Skeletal muscle tissue (tissue), 4 donors: ENCODE measurements around the gene TIAM2. TPM values are rescaled to one million over a fixed set of nuclear protein-coding genes. Genes with fewer than 3 reads are reported as not detected.
A peak's percentile ranks its signal among the peaks of the same experiment; 100 is the strongest.

Experiments
- H3K27ac ChIP-seq: one replicate; pipeline ENCODE4 v1.7.0; 2013; ENCODE audit warnings: mild to moderate bottlenecking, low read depth, low read length, inconsistent platforms
- H3K27me3 ChIP-seq, 3 donors: one replicate each; pipeline ENCODE4 v1.7.0; 2013; ENCODE audit warnings: low read length in 3 of 3; ENCODE audit not compliant: control insufficient read depth in 3 of 3, insufficient read depth in 3 of 3
- H3K36me3 ChIP-seq, 3 donors: one replicate each; pipeline ENCODE4 v1.7.0; 2013; ENCODE audit warnings: low read length in 3 of 3; ENCODE audit not compliant: control insufficient read depth in 3 of 3, insufficient read depth in 3 of 3
- H3K4me1 ChIP-seq, 3 donors: one replicate each; pipeline ENCODE4 v1.7.0; 2013; ENCODE audit warnings: low read length in 3 of 3, mild to moderate bottlenecking in 3 of 3; ENCODE audit not compliant: control insufficient read depth in 3 of 3, insufficient read depth in 3 of 3
- H3K4me3 ChIP-seq, 3 donors: one replicate each; pipeline ENCODE4 v1.7.0; 2013; ENCODE audit warnings: low read length in 3 of 3
- H3K9ac ChIP-seq, 3 donors: one replicate each; pipeline ENCODE4 v1.7.0; 2013; ENCODE audit warnings: low read length in 3 of 3, mild to moderate bottlenecking in 3 of 3, moderate library complexity in 2 of 3, low read depth in 1 of 3
- H3K9me3 ChIP-seq, 3 donors: one replicate each; pipeline ENCODE4 v1.7.0; 2013; ENCODE audit warnings: low read length in 3 of 3; ENCODE audit not compliant: control insufficient read depth in 3 of 3
- total RNA-seq: library from RNA; depleted of rRNA; stranded (reverse); fragments of >200 nt; gene quantifications from one replicate; pipeline ENCODE4 v1.2.3, GENCODE V29; 2014
- donor health status: Osteomylitis.

TIAM2 gene
- total RNA-seq, 1 donor from 2014 or later = 22.4 TPM

DNA sequence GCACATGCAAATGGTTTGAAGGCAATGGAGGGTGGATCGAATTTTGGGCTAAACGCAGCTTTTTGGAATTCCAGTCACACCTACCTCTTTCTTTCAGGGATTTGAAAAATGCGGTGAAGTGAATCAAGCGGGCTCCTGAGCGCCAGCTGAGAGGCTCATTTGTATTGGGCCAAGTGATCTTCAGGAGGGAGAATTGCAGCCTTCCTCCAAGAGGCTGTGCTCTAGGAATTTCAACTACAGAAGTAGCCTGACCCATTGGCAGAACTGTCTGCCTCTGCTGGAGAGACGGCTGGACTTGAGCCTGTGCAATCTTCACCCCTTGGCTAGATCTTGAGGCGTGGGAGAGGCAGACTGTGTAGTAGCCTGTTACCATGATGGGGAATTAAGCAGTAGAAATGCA is 5.7 kb upstream of the TIAM2 start:
- peaks cover 0 to 3% (median 0%) of the 10 kb centered on the region in 3 donors for H3K27me3 ChIP-seq
- H3K36me3 ChIP-seq = no peaks in the 10 kb centered on the region
- no peaks in the 10 kb centered on the region for H3K9me3 ChIP-seq
- no peak overlapping the region for H3K27ac ChIP-seq
- no peak overlapping the region for H3K4me3 ChIP-seq
- H3K9ac ChIP-seq = no peak overlapping the region
- H3K4me1 ChIP-seq = no peaks in the 10 kb centered on the region

DNA sequence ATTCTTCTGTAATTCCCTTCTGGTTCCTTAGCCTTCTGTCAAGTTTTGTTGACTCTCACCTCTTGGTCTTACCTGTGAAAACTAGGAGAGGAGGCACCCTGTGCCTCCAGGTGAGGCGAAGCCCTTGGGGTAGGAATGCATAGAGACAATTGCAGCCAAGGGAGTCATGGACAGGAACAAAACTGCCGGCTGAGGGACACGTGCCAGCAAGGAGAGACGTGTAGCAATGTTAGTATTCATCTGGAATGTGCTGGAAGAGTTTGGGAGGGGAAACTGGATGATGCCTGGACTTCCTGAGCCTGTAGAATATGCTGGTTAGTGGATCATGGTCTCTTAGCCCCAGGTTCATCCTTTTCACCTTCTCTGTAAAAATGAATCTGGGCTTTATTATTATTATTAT is 3.9 kb upstream of the TIAM2 start:
- no peaks in the 10 kb centered on the region for H3K36me3 ChIP-seq
- H3K4me3 ChIP-seq = no peak overlapping the region
- H3K4me1 ChIP-seq = peaks cover 0 to under 1% (median 0%) of the 10 kb centered on the region in 3 donors
- H3K9ac ChIP-seq = no peak overlapping the region
- H3K27me3 ChIP-seq = peaks cover 0 to 3% (median 0%) of the 10 kb centered on the region in 3 donors
- H3K9me3 ChIP-seq = no peaks in the 10 kb centered on the region
- no peak overlapping the region for H3K27ac ChIP-seq

DNA sequence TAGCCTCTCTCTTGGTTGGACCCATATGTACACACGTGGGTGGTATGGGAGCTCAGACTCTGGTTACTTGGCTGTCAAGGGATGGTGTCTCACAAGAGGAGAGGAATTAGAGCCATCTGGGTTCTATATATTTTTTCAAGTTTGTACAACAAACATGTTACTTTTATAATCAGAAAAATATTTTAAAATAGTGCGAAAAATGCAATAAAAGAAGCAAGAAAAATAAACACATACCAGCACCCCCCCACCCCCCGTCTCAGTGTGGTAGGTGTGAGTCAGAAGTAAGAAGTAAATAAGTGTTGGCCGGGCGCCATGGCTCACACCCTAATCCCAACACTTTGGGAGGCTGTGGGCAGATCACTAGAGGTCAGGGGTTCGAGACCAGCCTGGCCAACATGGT is 2.1 kb upstream of the TIAM2 start:
- Histone ChIP-seq H3K4me3 (no peak overlapping the region), H3K9me3 (no peaks in the 10 kb centered on the region), H3K4me1 (peaks cover 0 to 3% (median 0%) of the 10 kb centered on the region in 3 donors), H3K9ac (no peak overlapping the region), H3K36me3 (no peaks in the 10 kb centered on the region), H3K27me3 (peaks cover 0 to 3% (median 2%) of the 10 kb centered on the region in 3 donors), H3K27ac (no peak overlapping the region)

DNA sequence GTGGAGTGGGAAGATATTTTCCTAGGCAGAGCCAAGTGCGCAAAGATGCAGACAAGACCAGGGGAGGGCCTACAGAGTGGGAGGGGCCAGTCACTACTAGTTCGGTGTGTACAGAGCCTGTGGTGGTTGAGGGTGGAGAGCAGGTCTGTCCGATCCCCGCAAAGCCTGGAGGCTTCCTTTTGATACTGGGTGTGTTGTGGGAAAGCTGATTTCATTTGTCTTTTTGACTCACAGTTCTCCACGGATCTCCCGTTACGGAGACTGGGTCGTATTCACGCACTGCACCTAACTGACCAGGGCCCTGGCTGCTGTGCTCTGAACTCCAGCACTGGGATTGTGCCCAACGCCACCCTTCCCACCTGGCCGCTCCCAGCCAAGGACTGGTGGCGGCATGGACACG is 1.4 kb upstream of the TIAM2 start:
- Histone ChIP-seq H3K9me3 (no peaks in the 10 kb centered on the region), H3K27me3 (peaks cover 0 to 3% (median 2%) of the 10 kb centered on the region in 3 donors), H3K4me3 (no peak overlapping the region), H3K36me3 (no peaks in the 10 kb centered on the region), H3K4me1 (peaks cover 0 to 3% (median 0%) of the 10 kb centered on the region in 3 donors), H3K27ac (no peak overlapping the region), H3K9ac (no peak overlapping the region)

DNA sequence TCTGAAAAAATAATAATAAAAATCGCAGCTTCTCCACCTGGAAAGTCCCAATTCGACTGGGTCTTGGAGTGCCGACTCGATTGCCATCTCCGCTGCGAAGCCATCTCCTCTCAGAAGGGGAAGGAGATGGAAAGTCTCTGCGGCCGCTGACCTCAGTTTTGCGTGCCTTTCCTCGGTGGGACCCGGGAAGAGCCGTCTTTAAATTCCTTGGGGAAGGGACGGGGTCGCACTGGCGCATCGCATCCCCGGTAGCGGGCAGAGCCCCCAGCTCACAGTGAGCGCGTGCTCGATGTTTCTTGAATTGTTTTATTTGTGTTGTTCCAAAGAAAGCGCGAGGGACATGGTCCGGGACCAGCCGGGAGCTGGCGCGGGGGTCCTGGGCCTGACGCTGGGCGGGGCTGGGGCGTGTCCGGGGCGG is 270 bp upstream of the TIAM2 start:
- Histone ChIP-seq H3K9ac (no peak overlapping the region), H3K4me1 (peaks cover 0 to 3% (median 0%) of the 10 kb centered on the region in 3 donors), H3K4me3 (peak overlapping the region in 1 of 3 donors; percentile 56), H3K9me3 (no peaks in the 10 kb centered on the region), H3K27me3 (peaks cover 0 to 3% (median 2%) of the 10 kb centered on the region in 3 donors), H3K27ac (no peak overlapping the region), H3K36me3 (no peaks in the 10 kb centered on the region)

DNA sequence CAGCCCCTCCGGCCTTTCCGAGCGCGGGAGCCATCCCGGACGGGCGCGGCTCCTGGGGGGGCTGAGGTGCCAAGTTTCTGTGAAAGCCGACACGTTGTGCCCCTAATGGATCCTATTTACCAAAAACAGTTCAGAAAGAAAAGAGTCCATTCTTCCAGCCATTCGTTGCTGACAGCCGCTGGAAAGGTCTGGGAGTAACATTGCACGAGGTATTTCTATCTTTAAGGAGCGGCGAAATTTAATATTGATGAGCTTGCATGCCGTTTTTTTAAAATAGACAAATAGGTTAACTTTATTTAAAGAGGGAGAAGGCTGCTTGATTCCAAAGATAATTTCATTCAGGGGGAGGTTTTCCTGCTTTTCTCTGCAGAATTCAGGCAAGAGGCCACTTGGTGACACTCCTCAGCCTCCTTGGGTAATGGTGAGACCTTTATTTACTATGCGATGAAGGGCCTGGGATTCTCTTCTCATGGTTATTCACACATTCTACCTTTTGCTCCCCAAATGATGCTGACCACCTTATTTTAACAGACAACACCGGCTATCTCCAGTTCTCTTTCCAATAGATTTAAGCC is 988 bp downstream of the TIAM2 start:
- H3K27me3 ChIP-seq = peaks cover 0 to 3% (median 2%) of the 10 kb centered on the region in 3 donors
- H3K9me3 ChIP-seq = no peaks in the 10 kb centered on the region
- no peak overlapping the region for H3K27ac ChIP-seq

DNA sequence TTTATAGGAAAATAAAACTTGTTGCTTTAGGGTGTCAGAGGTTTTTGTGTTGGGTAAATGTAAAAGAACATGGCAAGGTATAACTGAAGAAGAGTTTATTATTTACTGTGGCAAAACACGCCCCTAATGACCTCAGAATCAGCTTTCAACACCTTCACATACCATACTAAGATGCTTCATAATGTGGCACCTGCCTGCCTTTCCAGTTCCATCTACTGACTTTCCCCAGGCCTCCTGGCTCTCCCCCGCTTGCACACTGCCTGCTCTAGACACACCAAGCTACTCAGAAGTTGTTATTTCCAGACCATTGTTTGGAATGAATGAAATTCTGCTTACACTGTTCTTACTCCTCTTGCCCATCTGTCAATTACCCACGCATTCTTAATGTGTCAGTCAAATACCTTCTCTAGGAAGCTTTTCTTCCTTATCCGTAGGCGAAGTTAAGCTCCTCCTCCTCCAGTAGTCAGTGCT is 1.8 kb downstream of the TIAM2 start:
- no peak overlapping the region for H3K4me3 ChIP-seq
- no peak overlapping the region for H3K27ac ChIP-seq
- no peaks in the 10 kb centered on the region for H3K36me3 ChIP-seq
- peaks cover 0 to 3% (median 0%) of the 10 kb centered on the region in 3 donors for H3K4me1 ChIP-seq
- H3K9ac ChIP-seq = no peak overlapping the region
- H3K27me3 ChIP-seq = peaks cover 0 to 3% (median 2%) of the 10 kb centered on the region in 3 donors
- no peaks in the 10 kb centered on the region for H3K9me3 ChIP-seq

More for the DNA sequence above, 988 bp downstream of the TIAM2 start:
- H3K36me3 ChIP-seq = no peaks in the 10 kb centered on the region
- peak overlapping the region; percentile 33 to 81 (median 57) for H3K9ac ChIP-seq
- H3K4me1 ChIP-seq = peaks cover 0 to 3% (median 0%) of the 10 kb centered on the region in 3 donors
- H3K4me3 ChIP-seq = peak overlapping the region; percentile 56 to 77 (median 69)

DNA sequence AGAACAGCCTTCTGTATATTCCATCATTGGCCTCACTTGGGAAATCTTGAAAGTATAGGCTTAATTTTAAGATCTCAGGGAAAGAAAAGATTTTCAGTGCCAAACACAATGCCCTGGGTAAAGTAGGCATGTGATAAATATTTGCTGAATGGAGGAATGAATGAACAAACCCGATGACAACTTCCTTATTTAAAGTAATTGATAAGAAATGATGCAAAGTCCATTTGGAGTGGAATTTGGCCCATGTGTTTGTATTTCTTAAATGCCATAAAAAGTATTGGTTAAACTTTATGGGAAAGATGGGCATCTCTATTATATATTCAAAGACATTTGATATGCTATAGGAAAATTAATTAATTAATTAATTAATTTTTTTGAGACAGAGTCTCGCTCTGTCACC is 3.7 kb downstream of the TIAM2 start:
- Histone ChIP-seq H3K9me3 (no peaks in the 10 kb centered on the region), H3K4me3 (no peak overlapping the region), H3K27ac (no peak overlapping the region)

DNA sequence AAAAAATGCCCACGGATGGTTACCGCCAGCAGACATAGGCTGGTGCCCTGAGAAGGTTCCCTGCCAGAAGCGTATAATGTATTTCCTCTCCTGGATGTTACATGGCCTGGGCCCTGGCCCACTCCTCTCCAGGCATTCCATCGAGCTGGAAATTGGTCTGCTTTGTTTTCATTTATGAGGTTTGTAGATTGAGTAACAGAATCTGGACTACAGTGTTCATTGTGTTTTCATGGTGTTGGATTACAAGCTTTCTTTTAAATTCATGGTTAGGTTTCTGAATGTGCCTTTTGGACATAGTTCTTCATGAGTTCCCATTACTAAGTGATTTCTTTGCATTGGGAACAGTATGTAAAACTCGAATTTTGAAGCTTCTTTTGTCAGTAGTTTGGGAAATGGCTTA is 6.4 kb downstream of the TIAM2 start:
- Histone ChIP-seq H3K4me3 (no peak overlapping the region), H3K9me3 (no peaks in the 10 kb centered on the region), H3K27ac (no peak overlapping the region), H3K9ac (no peak overlapping the region), H3K27me3 (peaks cover 0 to 2% (median 0%) of the 10 kb centered on the region in 3 donors), H3K36me3 (no peaks in the 10 kb centered on the region), H3K4me1 (no peaks in the 10 kb centered on the region)

More for the DNA sequence above, 3.7 kb downstream of the TIAM2 start:
- H3K9ac ChIP-seq = no peak overlapping the region
- no peaks in the 10 kb centered on the region for H3K36me3 ChIP-seq
- peaks cover 0 to 3% (median 2%) of the 10 kb centered on the region in 3 donors for H3K27me3 ChIP-seq
- H3K4me1 ChIP-seq = peaks cover 0 to 3% (median 0%) of the 10 kb centered on the region in 3 donors

DNA sequence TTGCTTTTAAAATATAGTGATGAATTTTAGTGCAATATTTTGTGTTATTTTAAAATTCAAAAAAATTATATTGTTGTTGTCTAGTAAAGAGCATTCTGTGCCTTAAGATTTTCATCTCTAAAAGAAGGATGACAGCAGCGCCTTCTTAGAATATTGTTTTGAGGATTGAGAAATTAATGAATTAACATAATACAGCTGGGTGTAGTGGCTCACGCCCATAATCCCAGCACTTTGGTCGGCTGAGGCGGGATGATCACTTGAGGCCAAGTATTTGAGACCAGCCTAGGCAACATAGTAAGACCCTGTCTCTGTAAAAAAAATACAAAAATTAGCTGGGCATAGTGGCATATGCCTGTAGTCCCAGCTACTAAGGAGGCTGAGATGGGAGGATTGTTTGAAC is 6.8 kb downstream of the TIAM2 start:
- H3K9ac ChIP-seq = no peak overlapping the region
- H3K4me3 ChIP-seq = no peak overlapping the region
- H3K36me3 ChIP-seq = no peaks in the 10 kb centered on the region
- H3K4me1 ChIP-seq = no peaks in the 10 kb centered on the region
- no peak overlapping the region for H3K27ac ChIP-seq
- no peaks in the 10 kb centered on the region for H3K9me3 ChIP-seq
- peaks cover 0 to under 1% (median 0%) of the 10 kb centered on the region in 3 donors for H3K27me3 ChIP-seq
